ENCODE data around the gene MAGEA10. TPM values are rescaled to one million over a fixed set of nuclear protein-coding genes. Genes with fewer than 3 reads are reported as not detected.

MAGEA10 gene
- total and polyA plus RNA-seq, 9 of the 15 experiments (the other 6 are each of a cell fraction or from before 2014, with no cell fraction given) = 0.06 to 0.45 (median 0.15) TPM; not detected in 4

- TF ChIP-seq, protein P1, sequence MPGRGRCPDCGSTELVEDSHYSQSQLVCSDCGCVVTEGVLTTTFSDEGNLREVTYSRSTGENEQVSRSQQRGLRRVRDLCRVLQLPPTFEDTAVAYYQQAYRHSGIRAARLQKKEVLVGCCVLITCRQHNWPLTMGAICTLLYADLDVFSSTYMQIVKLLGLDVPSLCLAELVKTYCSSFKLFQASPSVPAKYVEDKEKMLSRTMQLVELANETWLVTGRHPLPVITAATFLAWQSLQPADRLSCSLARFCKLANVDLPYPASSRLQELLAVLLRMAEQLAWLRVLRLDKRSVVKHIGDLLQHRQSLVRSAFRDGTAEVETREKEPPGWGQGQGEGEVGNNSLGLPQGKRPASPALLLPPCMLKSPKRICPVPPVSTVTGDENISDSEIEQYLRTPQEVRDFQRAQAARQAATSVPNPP (IDR thresholded peaks at IDR 0.05; ENCODE audit: borderline replicate concordance, insufficient read depth, insufficient read length) = no peak
- TF ChIP-seq CHD7 (IDR thresholded peaks at IDR 0.05; ENCODE audit: low read depth, low read length) = no peak
- TF ChIP-seq CBFA2T2 (conservative IDR thresholded peaks at IDR 0.05) = peak; percentile 29
- peak; percentile 57 for TF ChIP-seq NFIC (IDR thresholded peaks at IDR 0.05)
- TF ChIP-seq ARID3A (IDR thresholded peaks at IDR 0.05; ENCODE audit: borderline replicate concordance, low read depth, low read length) = 0 out of 2 replicates have a peak, but pooled peaks have one; percentile 62
- TF ChIP-seq RBM22 (IDR thresholded peaks at IDR 0.05; ENCODE audit: low read depth, low read length, poor library complexity, severe bottlenecking) = no peak
- TF ChIP-seq C11orf30 (IDR thresholded peaks at IDR 0.05; ENCODE audit: low read depth) = peak; percentile 43; the same call in 1 of the 2 replicates
- peak; percentile 44; the same call in 1 of the 2 replicates for TF ChIP-seq ETV1 (tag; conservative IDR thresholded peaks at IDR 0.05; ENCODE audit: low read depth)
- TF ChIP-seq TCF3 (CRISPR knock-in tag; IDR thresholded peaks at IDR 0.05) = peak; percentile 60
- TF ChIP-seq MEIS2 (IDR thresholded peaks at IDR 0.05; ENCODE audit: partially characterized antibody) = peak; percentile 65
- peak; percentile 70 for TF ChIP-seq ARID1B (IDR thresholded peaks at IDR 0.05)
- TF ChIP-seq ZNF316 (IDR thresholded peaks at IDR 0.05) = peak; percentile 67; the same call in 1 of the 2 replicates
- TF ChIP-seq CBX3 (IDR thresholded peaks at IDR 0.05; ENCODE audit: borderline replicate concordance in 1 of 2, low read length in 2 of 2) = peak in 1 of 2 experiments; percentile 19; a peak in 1 of 3 replicates
- TF ChIP-seq ZNF175 (CRISPR knock-in tag; IDR thresholded peaks at IDR 0.05; ENCODE audit: low read depth) = no peak
- peak; percentile 44; the same call in 1 of the 2 replicates for TF ChIP-seq FOSL1 (tag; conservative IDR thresholded peaks at IDR 0.05)
These were observed 11.3 kb upstream of the MAGEA10 start (continued) for GRCh38 chrX:152149648-152150047.
